Endothelial cell of umbilical vein (primary cell): ENCODE measurements around the gene OR7D2. TPM values are rescaled to one million over a fixed set of nuclear protein-coding genes. Genes with fewer than 3 reads are reported as not detected.

Source experiments
- BruUV-seq: library from RNA; stranded (reverse); fragments of 400-500 nt; replicated peaks from 2 replicates; lab custom pipeline; 2021; lab: Mats Ljungman, UMichigan
- CTCF ChIA-PET: fragments of 300-600, 350-600 bp; sonication (Branson Sonifier 250); formaldehyde crosslinking; loops from one replicate; lab custom pipeline; 2021; ENCODE audit warnings: antibody characterized with exemption, inconsistent platforms; lab: Charles Lee
- POLR2A ChIA-PET: fragments of 300-600, 350-600 bp; sonication (Branson Sonifier 250); formaldehyde crosslinking; loops from one replicate; lab custom pipeline; 2021; ENCODE audit warnings: antibody characterized with exemption, inconsistent platforms; lab: Charles Lee
- DNase-seq: peaks from one replicate; pipeline ENCODE4 v3.0.0-alpha.2; 2011; ENCODE audit warnings: low read depth, low spot score
- FAIRE-seq: peaks from 2 replicates; lab custom pipeline; 2011; peaks lifted over from hg19 to GRCh38; lab: Jason Lieb, UNC
- H2AFZ ChIP-seq: 2 replicates; pipeline ENCODE4 v1.6.0; 2012; ENCODE audit warnings: low read depth, low read length, control low read depth, inconsistent platforms
- H3K27ac ChIP-seq: 2 replicates; pipeline ENCODE4 v1.5.1; 2011; ENCODE audit warnings: low read depth, mild to moderate bottlenecking, control low read depth, low read length, moderate library complexity; ENCODE audit not compliant: insufficient read depth
- H3K27me3 ChIP-seq, 2 experiments: 2 replicates each; pipeline versions ENCODE4 v1.6.0 to v1.6.1; 2011; ENCODE audit warnings: low read length in 2 of 2, mixed read lengths in 1 of 2; ENCODE audit not compliant: control insufficient read depth in 2 of 2, insufficient read depth in 2 of 2
- H3K36me3 ChIP-seq, 2 experiments: 2 replicates in 1 of 2; 3 replicates in 1 of 2; pipeline ENCODE4 v1.5.1; 2011; ENCODE audit warnings: low read length in 2 of 2, mild to moderate bottlenecking in 1 of 2, moderate library complexity in 1 of 2; ENCODE audit not compliant: control insufficient read depth in 2 of 2, insufficient read depth in 2 of 2; ENCODE audit errors: extremely low read depth in 1 of 2
- H3K4me1 ChIP-seq: 3 replicates; pipeline ENCODE4 v1.5.1; 2011; ENCODE audit warnings: mild to moderate bottlenecking, low read length; ENCODE audit not compliant: control insufficient read depth, insufficient read depth; ENCODE audit errors: extremely low read depth
- H3K4me2 ChIP-seq: 2 replicates; pipeline ENCODE4 v1.6.1; 2011; ENCODE audit warnings: low read length, control low read depth, mixed read lengths; ENCODE audit not compliant: insufficient read depth
- H3K4me3 ChIP-seq, 3 experiments: fragments of 200-600 bp in 1 of 3; sonication (generic), shearing (Covaris generic) in 1 of 3; replicated peaks in 1 of 3; 2 replicates each; pipeline ENCODE4 v1.5.1; 2011 to 2016; ENCODE audit warnings: control low read depth in 3 of 3, low read length in 3 of 3, mild to moderate bottlenecking in 2 of 3, inconsistent platforms in 1 of 3, low read depth in 1 of 3, moderate library complexity in 1 of 3; ENCODE audit not compliant: insufficient read depth in 1 of 3
- H3K79me2 ChIP-seq: 2 replicates; pipeline ENCODE4 v1.6.0; 2012; ENCODE audit warnings: low read length, inconsistent platforms; ENCODE audit not compliant: control insufficient read depth, insufficient read depth
- H3K9ac ChIP-seq: replicated peaks from 2 replicates; pipeline ENCODE3; 2011; ENCODE audit warnings: low read length, control low read depth; ENCODE audit not compliant: insufficient read depth; ENCODE audit errors: extremely low read depth
- H3K9me1 ChIP-seq: replicated peaks from 3 replicates; pipeline ENCODE4 v1.6.0; 2011; ENCODE audit warnings: mild to moderate bottlenecking, low read length; ENCODE audit not compliant: control insufficient read depth, insufficient read depth; ENCODE audit errors: extremely low read depth
- H3K9me3 ChIP-seq: replicated peaks from 2 replicates; pipeline ENCODE4 v1.5.1; 2012; ENCODE audit warnings: low read length, inconsistent platforms; ENCODE audit not compliant: control insufficient read depth, insufficient read depth
- H4K20me1 ChIP-seq: replicated peaks from 2 replicates; pipeline ENCODE3; 2011; ENCODE audit warnings: mild to moderate bottlenecking, low read length; ENCODE audit not compliant: control insufficient read depth, insufficient read depth; ENCODE audit errors: extremely low read depth
- EZH2 ChIP-seq: IDR thresholded peaks from 2 replicates; pipeline ENCODE4 v1.6.1; 2012; ENCODE audit warnings: borderline replicate concordance, low read depth, mild to moderate bottlenecking, moderate library complexity, low read length, inconsistent platforms; ENCODE audit not compliant: severe bottlenecking
- FOS ChIP-seq: IDR thresholded peaks from 2 replicates; pipeline ENCODE4 v1.6.1; 2011; ENCODE audit warnings: mild to moderate bottlenecking, low read length, moderate library complexity, borderline replicate concordance; ENCODE audit not compliant: insufficient read depth
- GATA2 ChIP-seq: IDR thresholded peaks from 2 replicates; pipeline ENCODE4 v1.7.0; 2011; ENCODE audit warnings: low read depth, mild to moderate bottlenecking, moderate library complexity, mixed read lengths, low read length; ENCODE audit not compliant: insufficient read length, insufficient read depth
- JUN ChIP-seq: IDR thresholded peaks from 2 replicates; pipeline ENCODE4 v1.6.1; 2011; ENCODE audit warnings: borderline replicate concordance, low read depth; ENCODE audit not compliant: insufficient read length, insufficient read depth
- MYC ChIP-seq: IDR thresholded peaks from one replicate; pipeline ENCODE4 v1.6.1; 2011; ENCODE audit warnings: mild to moderate bottlenecking, low read depth, low read length
- POLR2A ChIP-seq: IDR thresholded peaks from 2 replicates; pipeline ENCODE4 v1.6.1; 2012; ENCODE audit warnings: low read depth, mild to moderate bottlenecking, control low read depth, low read length
- POLR2AphosphoS5 ChIP-seq: IDR thresholded peaks from 2 replicates; pipeline ENCODE4 v1.6.1; 2012; ENCODE audit warnings: low read depth, mild to moderate bottlenecking, control low read depth, low read length, moderate library complexity; ENCODE audit not compliant: insufficient read depth
- dilution Hi-C: fragments of 300-500 bp; cut with MboI; formaldehyde crosslinking; loops from one replicate; pipeline ENCODE4 v1.15.0; 2019; ENCODE audit warnings: low sequenced_read_pairs; ENCODE audit not compliant: extremely low pct_ligation_motif_present
- intact Hi-C: fragments of 100-400 bp; cut with micrococcal nuclease; formaldehyde crosslinking; loops from one replicate; pipeline ENCODE4 v1.10.0; 2022
- polyA plus RNA-seq, 4 experiments: library from polyadenylated mRNA; depleted of rRNA in 3 of 4; stranded (reverse) in 3 of 4; unstranded in 1 of 4; fragments of >200 nt; gene quantifications; 2 replicates each; pipeline versions ENCODE4 v1.2.1 to v1.2.3, GENCODE V29; 2011 to 2012; ENCODE audit warnings: missing spikeins in 1 of 4
- total RNA-seq: library from RNA; stranded (reverse); gene quantifications from 2 replicates; pipeline ENCODE4 v1.2.3, GENCODE V29; 2021
- TF ChIP-seq, protein P1 (sequence below): IDR thresholded peaks from 2 replicates; pipeline ENCODE4 v1.6.1; 2011; ENCODE audit not compliant: insufficient read depth, insufficient read length
- TF ChIP-seq, protein P2 (sequence below), 2 donors: IDR thresholded peaks; 1 replicate in 1 of 2; 2 replicates in 1 of 2; pipeline ENCODE4 v1.5.1; 2011; ENCODE audit warnings: low read length in 2 of 2, mild to moderate bottlenecking in 2 of 2, moderate library complexity in 2 of 2, control low read depth in 1 of 2, inconsistent platforms in 1 of 2, low read depth in 1 of 2; ENCODE audit not compliant: insufficient read depth in 1 of 2; ENCODE audit errors: extremely low read depth in 1 of 2

Gene OR7D2
- total and polyA plus RNA-seq, 2 donors (not counting 3 experiments of a cell fraction or from before 2014, with no cell fraction given): not detected

DNA sequence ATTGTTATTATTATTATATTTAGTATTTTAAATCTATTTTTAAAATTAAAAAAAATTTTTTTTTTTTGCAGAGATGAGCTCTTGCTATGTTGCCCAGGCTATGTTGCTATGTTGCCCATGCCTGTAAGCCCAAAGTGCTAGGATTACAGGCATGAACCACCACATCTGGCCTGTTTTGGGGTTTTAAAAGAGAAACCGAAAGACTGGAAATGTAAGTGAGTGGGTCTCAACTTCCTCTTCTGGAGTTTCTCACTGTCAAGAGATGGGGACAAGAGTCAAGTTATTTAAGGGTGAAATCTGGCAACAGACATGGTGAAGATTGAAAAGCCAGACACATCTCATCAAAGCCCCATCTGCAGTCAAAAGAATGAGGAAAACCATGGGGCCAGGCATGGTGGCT is 47.8 kb upstream of the OR7D2 start:
- ChIA-PET POLR2A (no interaction called here), CTCF (no interaction called here)
- intact Hi-C loops (no loop called here), dilution Hi-C loops (no loop called here)
- Histone ChIP-seq H3K4me3 (no peak overlapping the region), H4K20me1 (no peaks in the 10 kb centered on the region), H3K9me3 (no peaks in the 10 kb centered on the region), H3K9me1 (no peaks in the 10 kb centered on the region), H3K4me1 (peaks cover 5% of the 10 kb centered on the region), H3K4me2 (no peak overlapping the region), H3K36me3 (no peaks in the 10 kb centered on the region), H3K79me2 (no peaks in the 10 kb centered on the region), H2AFZ (no peak overlapping the region), H3K27ac (no peak overlapping the region), H3K9ac (no peak overlapping the region), H3K27me3 (no peaks in the 10 kb centered on the region)
- no peak for FAIRE-seq
- no TSS peak for BruUV-seq
- DNase-seq: no peak
- TF ChIP-seq MYC: no peak
- no peak for TF ChIP-seq JUN
- TF ChIP-seq POLR2AphosphoS5: no peak

DNA sequence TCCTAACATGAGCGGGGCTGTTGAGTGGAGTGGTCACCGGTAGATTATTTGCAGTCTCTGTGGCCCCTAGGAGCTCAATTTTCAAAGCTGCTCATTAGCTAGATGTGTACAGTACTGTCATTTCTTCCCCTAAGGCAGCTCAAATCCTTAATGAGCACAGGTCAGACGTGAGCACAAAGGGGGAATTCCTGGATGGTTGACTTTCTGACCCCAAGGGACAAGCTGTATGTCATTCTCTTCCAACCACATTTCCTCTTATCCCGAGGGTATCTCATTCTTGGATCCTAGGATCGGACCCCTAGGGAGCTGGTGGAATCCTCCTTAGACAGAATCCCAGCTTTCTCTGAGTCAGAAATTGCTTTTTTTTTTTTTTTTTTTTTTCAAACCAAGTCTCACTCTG is 46.4 kb upstream of the OR7D2 start:
- dilution Hi-C loops: no loop called here
- H3K36me3 ChIP-seq: no peaks in the 10 kb centered on the region
- no peaks in the 10 kb centered on the region for H3K27me3 ChIP-seq
- no peaks in the 10 kb centered on the region for H4K20me1 ChIP-seq
- no peak overlapping the region for H3K9ac ChIP-seq
- BruUV-seq: no TSS peak
- H2AFZ ChIP-seq: no peak overlapping the region
- CTCF ChIA-PET: interaction anchor here (0.6 to 1.2 kb wide), 3 partner anchors 16 to 479 kb away, joined by 3 to 4 read pairs (median 3); no protein-coding TSS in a partner anchor
- H3K4me2 ChIP-seq: no peak overlapping the region
- H3K9me1 ChIP-seq: no peaks in the 10 kb centered on the region
- intact Hi-C loops: no loop called here
- no peaks in the 10 kb centered on the region for H3K9me3 ChIP-seq
- H3K79me2 ChIP-seq: no peaks in the 10 kb centered on the region
- H3K4me1 ChIP-seq: peaks cover 5% of the 10 kb centered on the region
- H3K4me3 ChIP-seq: no peak overlapping the region
- DNase-seq (no peak), FAIRE-seq (no peak)
- POLR2A ChIA-PET: interaction anchor here (0.6 kb wide), 1 partner anchor 1081 kb away, joined by 4 read pairs; no protein-coding TSS in a partner anchor
- TF ChIP-seq GATA2 (no peak), FOS (no peak), POLR2A (no peak), POLR2AphosphoS5 (no peak), MYC (no peak), EZH2 (no peak), JUN (no peak)
- TF ChIP-seq, protein P1, sequence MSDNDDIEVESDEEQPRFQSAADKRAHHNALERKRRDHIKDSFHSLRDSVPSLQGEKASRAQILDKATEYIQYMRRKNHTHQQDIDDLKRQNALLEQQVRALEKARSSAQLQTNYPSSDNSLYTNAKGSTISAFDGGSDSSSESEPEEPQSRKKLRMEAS: no peak
- TF ChIP-seq, protein P2, sequence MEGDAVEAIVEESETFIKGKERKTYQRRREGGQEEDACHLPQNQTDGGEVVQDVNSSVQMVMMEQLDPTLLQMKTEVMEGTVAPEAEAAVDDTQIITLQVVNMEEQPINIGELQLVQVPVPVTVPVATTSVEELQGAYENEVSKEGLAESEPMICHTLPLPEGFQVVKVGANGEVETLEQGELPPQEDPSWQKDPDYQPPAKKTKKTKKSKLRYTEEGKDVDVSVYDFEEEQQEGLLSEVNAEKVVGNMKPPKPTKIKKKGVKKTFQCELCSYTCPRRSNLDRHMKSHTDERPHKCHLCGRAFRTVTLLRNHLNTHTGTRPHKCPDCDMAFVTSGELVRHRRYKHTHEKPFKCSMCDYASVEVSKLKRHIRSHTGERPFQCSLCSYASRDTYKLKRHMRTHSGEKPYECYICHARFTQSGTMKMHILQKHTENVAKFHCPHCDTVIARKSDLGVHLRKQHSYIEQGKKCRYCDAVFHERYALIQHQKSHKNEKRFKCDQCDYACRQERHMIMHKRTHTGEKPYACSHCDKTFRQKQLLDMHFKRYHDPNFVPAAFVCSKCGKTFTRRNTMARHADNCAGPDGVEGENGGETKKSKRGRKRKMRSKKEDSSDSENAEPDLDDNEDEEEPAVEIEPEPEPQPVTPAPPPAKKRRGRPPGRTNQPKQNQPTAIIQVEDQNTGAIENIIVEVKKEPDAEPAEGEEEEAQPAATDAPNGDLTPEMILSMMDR (IDR thresholded peaks at IDR 0.05; ENCODE audit: extremely low read depth in 1 of 2, insufficient read depth in 1 of 2, low read depth in 1 of 2, low read length in 2 of 2): no peak
- no peak overlapping the region for H3K27ac ChIP-seq
